ENCODE results near the gene RAD51B. TPM values are rescaled to one million over a fixed set of nuclear protein-coding genes. Genes with fewer than 3 reads are reported as not detected.
A peak's percentile ranks its signal among the peaks of the same experiment; 100 is the strongest.

Gene RAD51B
- total RNA-seq, 1 experiment from 2014 or later: 8.5 TPM

GRCh38 chr14:68694516-68695235 lies 875.1 kb downstream of the RAD51B start:
- POLR2A ChIA-PET: no interaction called here
- no peaks in the 10 kb centered on the region for H3K4me1 ChIP-seq (ENCODE audit: control insufficient read depth, insufficient read depth, low read length)
- intact Hi-C loops (cut with micrococcal nuclease; ENCODE audit: unreplicated experiment): no loop called here
- no peaks in the 10 kb centered on the region for H3K36me3 ChIP-seq (ENCODE audit: control insufficient read depth, insufficient read depth, low read length)
- H3K27ac ChIP-seq (ENCODE audit: low read length): no peak overlapping the region
- in situ Hi-C loops (cut with HindIII; ENCODE audit: low pct_unique_long_range_greater_than_20kb, low sequenced_read_pairs): no loop called here
- no peaks in the 10 kb centered on the region for H3K9me3 ChIP-seq (ENCODE audit: control insufficient read depth, insufficient read depth, low read depth, low read length)
- no peak overlapping the region for H3K4me3 ChIP-seq (ENCODE audit: low read depth in 2 of 2, low read length in 2 of 2)
- no TSS peak for BruUV-seq (replicated peaks)
- H3K27me3 ChIP-seq (ENCODE audit: control insufficient read depth, insufficient read depth, low read length): no peaks in the 10 kb centered on the region
- ATAC-seq (no peak; the same call in 1 of the 2 replicates), DNase-seq (ENCODE audit: low read depth, low spot score) (no peak)
- no peak for TF ChIP-seq POLR2AphosphoS5 (IDR thresholded peaks at IDR 0.05; ENCODE audit: low read depth, low read length)
- no peak for TF ChIP-seq REST (IDR thresholded peaks at IDR 0.05; ENCODE audit: insufficient read depth in 1 of 2, low read depth in 2 of 2, low read length in 1 of 2)
- TF ChIP-seq CTCF (IDR thresholded peaks at IDR 0.05): no peak
- TF ChIP-seq TCF7L2 (IDR thresholded peaks at IDR 0.05; ENCODE audit: low read depth, low read length): no peak
- no peak for TF ChIP-seq SIN3A (IDR thresholded peaks at IDR 0.05; ENCODE audit: borderline replicate concordance, insufficient read depth, low read depth, low read length)
- CTCF ChIA-PET: interaction anchor here (0.6 kb wide), 1 partner anchor 810 kb away, joined by 3 read pairs; no protein-coding TSS in a partner anchor

GRCh38 chr14:68695326-68695768 lies 875.8 kb downstream of the RAD51B start:
- POLR2A ChIA-PET: no interaction called here

More at GRCh38 chr14:68695326-68695768, 875.8 kb downstream of the RAD51B start:
- CTCF ChIA-PET: no interaction called here
- intact Hi-C loops (cut with micrococcal nuclease; ENCODE audit: unreplicated experiment) (no loop called here), in situ Hi-C loops (cut with HindIII; ENCODE audit: low pct_unique_long_range_greater_than_20kb, low sequenced_read_pairs) (no loop called here)
- DNase-seq (ENCODE audit: low read depth, low spot score) (peak; percentile 50), ATAC-seq (peak; percentile 71)
- TF ChIP-seq SIN3A (IDR thresholded peaks at IDR 0.05; ENCODE audit: borderline replicate concordance, insufficient read depth, low read depth, low read length) (no peak), REST (IDR thresholded peaks at IDR 0.05; ENCODE audit: insufficient read depth in 1 of 2, low read depth in 2 of 2, low read length in 1 of 2) (no peak), TCF7L2 (IDR thresholded peaks at IDR 0.05; ENCODE audit: low read depth, low read length) (no peak), CTCF (IDR thresholded peaks at IDR 0.05) (no peak), POLR2AphosphoS5 (IDR thresholded peaks at IDR 0.05; ENCODE audit: low read depth, low read length) (no peak)
- no peaks in the 10 kb centered on the region for H3K9me3 ChIP-seq (ENCODE audit: control insufficient read depth, insufficient read depth, low read depth, low read length)
- H3K36me3 ChIP-seq (ENCODE audit: control insufficient read depth, insufficient read depth, low read length): no peaks in the 10 kb centered on the region
- H3K27ac ChIP-seq (ENCODE audit: low read length): no peak overlapping the region
- no peaks in the 10 kb centered on the region for H3K27me3 ChIP-seq (ENCODE audit: control insufficient read depth, insufficient read depth, low read length)
- H3K4me1 ChIP-seq (ENCODE audit: control insufficient read depth, insufficient read depth, low read length): no peaks in the 10 kb centered on the region
- no TSS peak for BruUV-seq (replicated peaks)
- H3K4me3 ChIP-seq (ENCODE audit: low read depth in 2 of 2, low read length in 2 of 2): no peak overlapping the region
